ENCODE measurements around the gene POLR2E. TPM values are rescaled to one million over a fixed set of nuclear protein-coding genes. Genes with fewer than 3 reads are reported as not detected.

Gene POLR2E
- total and polyA plus RNA-seq, 2 of the 13 experiments (the other 11 are each of a cell fraction or from before 2014, with no cell fraction given): 140 to 272 TPM

- TF ChIP-seq KLF13 (CRISPR knock-in tag; IDR thresholded peaks at IDR 0.05): no peak
- peak; percentile 43; the same call in 1 of the 2 replicates for TF ChIP-seq ZNF691 (CRISPR knock-in tag; IDR thresholded peaks at IDR 0.05; ENCODE audit: borderline replicate concordance, low read depth)
- peak; percentile 71 for TF ChIP-seq ZMYM2 (CRISPR knock-in tag; IDR thresholded peaks at IDR 0.05)
Observed at GRCh38 chr19:1050989-1051788, 44.0 kb downstream of the POLR2E start (continued).

- Histone ChIP-seq H2AFZ (ENCODE audit: low read length) (no peak overlapping the region), H3K36me3 (replicated peaks in 1 of 2; ENCODE audit: control insufficient read depth in 1 of 2, insufficient read depth in 2 of 2, low read length in 2 of 2) (peaks cover 4 to 13% of the 10 kb centered on the region in 2 experiments; a peak in 3 of 5 replicates), H3K4me1 (ENCODE audit: insufficient read depth, low read length) (peaks cover 43% of the 10 kb centered on the region), H4K20me1 (ENCODE audit: insufficient read depth, low read length) (no peaks in the 10 kb centered on the region), H3K79me2 (ENCODE audit: insufficient read depth, low read length) (no peaks in the 10 kb centered on the region), H3K9ac (ENCODE audit: insufficient read depth, low read depth, low read length) (no peak overlapping the region), H3K27me3 (ENCODE audit: control insufficient read depth in 1 of 2, insufficient read depth in 2 of 2, low read length in 2 of 2) (no peaks in the 10 kb centered on the region), H3K4me3 (replicated peaks in 1 of 3; ENCODE audit: insufficient read depth in 1 of 3, low read depth in 2 of 3, low read length in 3 of 3) (no peak overlapping the region), H3K9me3 (ENCODE audit: low read length) (no peaks in the 10 kb centered on the region), H3K4me2 (ENCODE audit: low read depth, low read length) (no peak overlapping the region), H3K27ac (ENCODE audit: extremely low read length, insufficient read depth, low read length) (no peak overlapping the region)
- DNase-seq (ENCODE audit: low spot score) (no peak), FAIRE-seq (no peak), ATAC-seq (no peak)
- in situ Hi-C loops (cut with HindIII; ENCODE audit: extremely low pct_ligation_motif_present, low pct_unique_long_range_greater_than_20kb) (no loop called here), intact Hi-C loops (cut with micrococcal nuclease; ENCODE audit: unreplicated experiment) (loop anchor here (10.0 kb wide), 1 partner anchor 55 kb away; the partner anchor contains the start of gene GPX4)
- no TSS peak for BruUV-seq (replicated peaks)
- POLR2A ChIA-PET: no interaction called here
- 87% methylated on average over 11 of the region's 11 CpGs for WGBS (ENCODE audit: low lambda C conversion rate)
- CTCF ChIA-PET (ENCODE audit: low intra/inter-chr PET ratio, low total read pairs): no interaction called here
- TF ChIP-seq TARDBP (CRISPR knock-in tag; IDR thresholded peaks at IDR 0.05) (no peak), CEBPB (IDR thresholded peaks at IDR 0.05; ENCODE audit: borderline replicate concordance, low read depth, low read length) (no peak), ZNF230 (CRISPR knock-in tag; IDR thresholded peaks at IDR 0.05) (no peak), ZNF713 (CRISPR knock-in tag; IDR thresholded peaks at IDR 0.05) (no peak), ZBTB33 (CRISPR knock-in tag; IDR thresholded peaks at IDR 0.05) (0 out of 2 replicates have a peak, but pooled peaks have one; percentile 41), CSRNP1 (CRISPR knock-in tag; IDR thresholded peaks at IDR 0.05) (no peak), HNRNPK (IDR thresholded peaks at IDR 0.05; ENCODE audit: low read depth, low read length, poor library complexity, severe bottlenecking) (peak; percentile 0), ZNF761 (CRISPR knock-in tag; conservative IDR thresholded peaks at IDR 0.05) (no peak)
Observed at GRCh38 chr19:1049800-1050199, 45.4 kb downstream of the POLR2E start.
